NCI-H82 treated with DMSO at 0.1 percent for 48 hours (cell line): ENCODE results near the gene SCUBE1.

Source experiments
- DNase-seq: peaks from one replicate; lab custom pipeline; 2025; ENCODE audit not compliant: unreplicated experiment; lab: John Stamatoyannopoulos, UW

Gene SCUBE1

DNA sequence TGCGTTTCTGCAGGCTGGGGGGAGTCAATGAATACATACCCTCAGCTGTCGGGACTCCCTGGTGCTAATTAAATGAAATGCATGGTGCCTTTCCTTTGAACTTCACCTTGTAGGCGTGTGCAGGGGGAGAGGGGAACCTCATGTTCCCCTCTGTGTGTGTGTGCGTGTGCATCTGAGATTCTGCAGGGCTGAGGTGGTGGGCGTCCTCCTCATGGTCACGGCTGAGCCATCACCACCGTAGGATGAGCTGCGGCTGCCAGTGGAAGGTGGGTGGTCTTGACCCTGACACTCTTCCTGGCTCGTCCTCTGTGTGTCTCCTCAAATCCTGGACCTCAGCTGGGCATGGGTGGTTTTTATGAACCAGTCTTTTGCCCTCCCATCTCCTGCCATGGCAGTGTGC, 103.2 kb downstream of the SCUBE1 start:
- DNase-seq: no peak

DNA sequence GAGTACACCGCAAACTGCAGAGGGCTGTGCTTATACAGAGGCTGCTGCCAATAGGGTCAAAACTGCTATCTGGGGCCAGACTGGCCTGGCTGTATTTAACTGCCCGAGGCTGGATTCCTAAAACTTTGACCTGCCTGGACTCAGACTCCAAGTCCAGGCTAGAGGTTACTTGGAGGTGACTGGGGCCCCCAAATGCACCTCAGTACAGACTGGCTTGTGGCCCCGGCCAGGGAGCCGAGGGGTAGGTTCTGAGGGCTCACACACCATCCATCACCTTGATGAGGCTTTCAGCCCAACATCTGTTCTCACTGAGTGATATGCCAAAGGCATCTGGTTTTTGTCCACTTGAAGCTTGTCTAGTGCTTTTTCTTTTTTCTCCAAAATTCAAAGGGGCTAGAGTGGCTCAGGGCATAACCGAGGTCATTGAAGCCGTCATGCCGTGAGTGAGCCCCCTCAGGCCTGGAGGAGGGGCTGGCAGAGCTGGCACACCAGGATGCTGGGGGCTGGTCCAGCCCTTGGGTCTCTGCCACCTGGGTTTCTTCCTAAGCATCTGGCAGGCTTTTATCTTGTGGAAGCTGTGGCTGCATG, 103.9 kb downstream of the SCUBE1 start:
- DNase-seq: no peak

DNA sequence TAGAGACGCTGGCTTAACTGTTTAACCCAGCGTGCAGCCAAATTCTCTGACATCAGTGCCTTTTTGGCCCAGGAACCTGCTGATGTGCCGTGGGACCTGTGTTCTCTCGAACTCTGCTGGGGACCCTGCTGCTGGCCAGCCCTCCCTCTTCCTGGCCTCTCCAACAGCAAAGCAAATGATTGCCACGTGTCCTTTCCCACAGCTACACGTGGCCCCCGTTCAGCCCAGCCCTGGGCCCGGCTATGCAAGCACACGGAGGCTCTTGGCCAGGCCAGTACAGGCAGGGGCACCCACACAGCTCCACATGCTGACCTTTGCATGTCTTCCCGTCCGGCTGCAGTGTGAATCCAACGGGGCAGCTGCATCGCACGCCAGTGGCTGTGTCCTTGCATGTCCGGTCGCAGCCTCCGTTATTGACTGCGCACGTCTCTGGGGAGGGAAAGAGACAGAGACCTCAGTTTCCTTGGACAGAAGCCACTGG, 104.6 kb downstream of the SCUBE1 start:
- DNase-seq: no peak

DNA sequence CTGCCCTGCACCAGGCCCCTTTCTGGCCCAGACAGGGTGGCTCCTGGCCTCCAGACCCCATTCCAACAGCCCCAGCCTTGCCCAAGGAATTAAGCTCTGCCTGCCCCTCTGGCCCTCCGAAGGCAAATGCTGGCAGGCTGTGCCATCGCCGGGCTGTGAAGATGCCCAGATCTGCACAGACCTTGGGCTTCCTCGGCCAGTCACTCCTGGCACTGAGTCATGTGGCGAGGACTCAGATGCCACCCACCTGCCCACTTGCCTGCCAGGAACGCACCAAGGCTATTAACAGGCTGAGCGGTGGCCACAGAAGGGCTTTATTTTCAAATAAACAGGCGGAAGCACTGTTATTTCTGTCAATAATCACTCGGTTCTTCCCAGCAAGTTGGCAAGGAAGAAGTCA, 105.9 kb downstream of the SCUBE1 start:
- DNase-seq: no peak

DNA sequence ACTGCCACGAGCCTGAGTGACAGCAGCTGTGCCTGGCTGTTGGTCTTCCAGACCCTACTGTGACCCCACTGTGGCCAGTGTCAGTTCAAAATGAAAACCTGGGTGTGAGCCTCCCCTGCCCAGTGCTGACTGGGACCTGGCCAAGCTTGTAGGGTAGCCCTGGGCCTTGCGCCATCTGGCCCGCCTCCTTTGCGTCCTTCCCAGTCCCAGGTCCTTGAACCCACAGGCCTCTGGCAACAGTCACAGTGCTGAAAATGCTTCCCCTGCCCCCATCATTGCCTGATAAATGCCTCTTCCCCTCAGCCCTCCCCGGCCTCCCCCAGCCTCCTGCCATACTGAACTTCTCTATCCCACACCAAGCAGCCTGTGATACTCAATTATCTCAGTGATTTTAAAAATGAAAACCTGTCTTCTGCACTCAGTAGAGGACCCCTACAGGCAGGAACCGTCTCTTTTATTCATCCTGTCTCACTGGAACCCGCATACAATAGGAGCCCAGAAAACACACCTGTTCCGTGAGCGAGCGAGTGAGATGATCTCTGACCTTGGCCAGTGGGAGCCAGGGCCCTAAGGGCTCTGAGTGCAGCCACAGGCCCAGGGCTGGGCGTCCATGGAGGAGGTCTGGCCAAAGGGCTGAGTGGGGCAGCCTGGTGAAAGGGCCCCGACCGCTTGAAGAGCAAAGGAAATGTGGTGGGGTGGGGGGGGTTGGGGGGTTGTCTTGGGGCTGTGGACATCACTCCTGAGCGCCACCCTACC, 106.6 kb downstream of the SCUBE1 start:
- no peak for DNase-seq

DNA sequence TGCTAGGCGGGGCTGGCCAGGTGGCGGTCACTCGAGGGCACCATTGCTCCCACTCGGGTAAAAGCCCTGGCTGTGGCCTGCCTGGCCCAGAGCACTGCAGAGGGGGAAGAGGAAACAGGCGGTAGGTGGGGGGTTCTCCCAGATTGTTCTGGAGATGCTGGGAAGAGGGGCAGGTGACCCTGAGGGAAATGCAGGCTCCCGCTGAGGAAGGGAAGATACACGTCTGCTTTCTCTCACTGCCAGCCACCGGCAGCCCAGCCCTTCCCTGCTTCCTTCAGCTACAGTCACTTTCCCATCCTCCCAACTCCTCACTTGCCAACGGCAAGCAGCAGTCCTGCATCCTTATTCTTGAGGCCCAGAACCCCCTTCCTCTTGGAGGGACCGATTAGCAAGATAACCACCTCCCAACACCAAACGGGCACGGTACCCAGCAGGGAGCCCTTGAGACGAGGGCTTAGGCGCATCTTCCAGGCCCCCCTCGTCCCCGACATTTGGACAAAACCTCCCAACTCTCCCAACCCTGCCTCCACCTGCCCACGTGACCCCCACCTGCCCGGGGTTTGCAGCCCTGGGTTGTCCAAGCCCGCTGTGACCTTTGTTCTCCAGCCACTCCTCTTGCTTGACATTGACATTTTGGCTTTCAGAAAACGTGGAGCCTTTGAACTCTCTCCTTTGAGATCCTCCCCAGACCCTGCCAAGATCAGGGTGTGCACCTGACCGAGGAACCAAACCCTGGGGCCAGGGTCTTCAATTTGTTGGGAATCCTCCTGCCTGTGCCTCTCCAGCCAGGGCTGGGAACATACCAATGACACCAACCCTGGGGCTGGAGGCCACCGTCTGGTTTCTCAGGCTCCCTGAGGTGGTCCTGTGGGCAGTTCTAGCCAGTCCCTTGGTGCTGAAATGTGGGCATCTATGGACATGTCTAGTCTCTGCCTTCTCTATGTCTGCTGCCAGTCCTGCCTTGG, 107.4 kb downstream of the SCUBE1 start:
- no peak for DNase-seq

DNA sequence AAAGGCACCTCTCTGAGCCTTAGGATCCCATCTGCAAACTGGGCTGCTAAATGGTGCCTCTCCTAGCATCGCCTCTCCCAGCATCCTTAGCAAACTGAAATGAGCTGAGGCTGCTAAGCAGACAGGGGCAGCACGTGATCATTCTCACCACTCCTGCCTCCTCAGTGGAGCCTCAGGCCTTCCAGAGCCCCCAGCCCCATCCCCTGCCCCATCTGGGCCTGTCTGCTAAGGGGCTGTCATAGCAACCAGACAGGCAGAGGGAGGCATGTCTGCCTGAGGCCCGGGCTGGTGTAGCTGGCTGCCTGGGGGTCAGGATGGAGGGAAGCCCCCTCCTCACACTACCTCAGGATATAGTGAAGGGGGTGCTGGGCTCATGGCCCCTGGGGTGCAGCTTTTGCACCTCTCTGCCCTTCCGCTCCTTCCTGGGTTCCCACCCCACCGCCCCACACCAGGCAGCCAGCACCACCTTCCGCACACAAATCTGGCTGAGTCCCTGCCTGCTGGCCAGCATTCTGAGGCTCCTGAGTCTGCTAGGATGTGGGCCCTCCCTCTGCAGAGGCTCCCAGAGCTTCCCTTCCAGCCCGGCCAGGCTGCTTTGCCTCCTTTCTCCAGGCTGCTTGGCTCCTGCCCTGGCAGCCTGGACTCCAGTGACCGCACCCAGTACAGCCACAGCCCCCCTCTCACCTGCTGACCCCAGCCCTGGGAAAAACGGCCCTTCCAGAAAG, 108.7 kb downstream of the SCUBE1 start:
- no peak for DNase-seq

DNA sequence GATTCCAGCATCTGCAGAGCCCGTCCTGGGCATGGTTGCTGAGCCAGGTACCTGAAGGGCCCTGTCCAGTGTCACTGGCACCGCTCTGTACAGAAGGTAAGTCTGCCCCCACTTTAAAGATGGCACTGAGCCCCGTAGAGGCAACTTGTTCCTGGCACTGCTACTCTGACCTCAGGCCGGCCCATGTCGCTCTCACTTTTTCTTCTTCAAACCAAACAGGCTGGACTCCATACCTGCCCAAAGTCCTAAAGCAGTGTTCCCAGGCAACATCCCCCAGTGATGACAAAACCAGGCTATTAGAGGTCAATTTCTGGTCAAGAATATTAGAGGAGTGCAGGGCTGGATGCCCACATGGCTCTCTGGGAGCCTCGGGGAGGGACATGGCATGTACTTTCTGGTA, 109.6 kb downstream of the SCUBE1 start:
- DNase-seq: no peak

DNA sequence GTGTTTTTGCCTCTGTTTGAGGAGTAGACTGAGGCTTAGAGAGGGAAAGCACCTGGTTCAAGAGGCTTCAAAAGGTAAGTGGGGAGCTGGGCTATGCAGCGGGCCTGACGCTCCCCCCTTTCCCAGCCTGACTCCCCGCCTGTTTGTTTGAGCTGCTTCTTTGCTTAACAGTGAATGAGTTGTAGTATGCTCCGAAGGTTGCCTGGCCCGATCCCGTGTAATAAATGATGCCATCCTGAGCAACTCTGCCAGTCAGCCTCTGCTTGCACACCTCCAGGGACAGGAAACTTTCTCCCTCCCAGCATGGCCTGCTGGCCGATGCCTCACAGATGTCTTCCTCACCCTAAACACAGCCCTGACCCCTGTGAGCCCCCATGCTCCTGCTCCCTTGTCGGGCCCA, 110.7 kb downstream of the SCUBE1 start:
- no peak for DNase-seq

DNA sequence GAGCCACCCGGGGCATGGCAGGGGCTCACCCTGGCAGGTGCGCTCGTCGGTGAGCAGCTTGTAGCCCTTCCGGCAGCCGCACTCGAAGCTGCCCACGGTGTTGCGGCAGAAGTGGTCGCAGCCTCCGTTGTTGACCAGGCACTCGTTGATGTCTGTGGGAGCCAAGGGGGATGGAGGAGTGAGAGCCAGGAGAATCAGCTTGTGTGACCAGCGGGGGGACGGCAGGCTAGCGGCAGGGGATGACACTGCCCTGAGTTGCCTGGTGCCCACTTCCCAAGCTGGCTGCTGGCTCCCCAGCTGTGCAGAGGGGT, 111.5 kb downstream of the SCUBE1 start:
- no peak for DNase-seq

DNA sequence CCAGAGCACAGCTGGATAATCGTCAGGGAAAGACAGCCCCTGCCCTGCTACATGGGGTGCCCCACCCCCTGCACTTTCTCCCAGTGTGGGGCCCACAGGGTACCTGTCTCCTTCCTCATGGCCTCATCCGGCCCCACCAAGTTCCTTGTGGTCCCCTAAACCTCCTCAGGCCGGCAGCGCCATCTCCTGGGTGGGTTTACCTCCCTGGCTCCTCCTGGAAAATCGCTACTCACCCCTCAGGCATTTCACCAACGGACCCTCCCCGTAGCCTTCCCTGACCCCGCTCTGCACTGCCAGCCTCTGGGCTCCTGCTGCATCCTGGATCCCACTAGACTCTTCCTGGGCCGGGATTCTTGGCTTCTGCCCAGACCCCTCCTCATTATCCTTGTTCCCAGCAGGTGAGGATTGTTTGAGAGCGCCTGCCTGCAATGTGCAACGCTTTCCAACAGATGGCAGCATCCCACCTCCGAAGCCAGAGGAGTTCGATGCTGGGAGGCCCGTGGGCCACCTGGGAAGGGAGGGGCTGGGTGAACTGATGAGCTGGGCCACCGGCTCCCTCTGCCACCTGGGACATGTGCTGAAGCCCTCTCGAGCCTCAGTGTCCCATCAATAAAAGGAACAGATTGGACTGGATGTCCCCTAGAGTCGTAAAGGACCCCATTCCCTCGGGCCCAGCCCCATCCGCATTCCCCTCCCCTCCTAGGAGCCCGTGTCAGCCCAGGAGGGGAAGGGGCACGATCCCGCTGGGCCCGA, 112.0 kb downstream of the SCUBE1 start:
- peak; percentile 11 for DNase-seq

DNA sequence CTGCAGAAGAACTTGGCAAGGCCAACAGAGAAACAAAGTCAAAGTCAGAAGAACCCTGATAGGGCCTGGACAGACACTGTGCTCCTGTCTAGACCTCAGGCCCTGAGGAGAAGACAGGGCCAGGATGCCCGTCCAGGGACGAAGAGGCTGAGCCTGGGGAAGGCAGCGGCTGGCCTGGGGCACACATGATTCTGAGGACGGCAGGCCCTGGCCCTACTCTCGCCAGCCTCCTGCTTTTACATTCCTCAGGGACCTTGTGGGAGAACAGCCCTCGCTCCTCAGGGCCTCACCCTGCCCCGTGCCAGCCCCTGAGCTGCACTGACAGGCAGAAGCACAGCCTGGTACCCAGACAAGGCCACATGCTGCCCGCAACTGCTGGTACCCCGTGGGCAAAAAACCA, 112.6 kb downstream of the SCUBE1 start:
- no peak for DNase-seq

DNA sequence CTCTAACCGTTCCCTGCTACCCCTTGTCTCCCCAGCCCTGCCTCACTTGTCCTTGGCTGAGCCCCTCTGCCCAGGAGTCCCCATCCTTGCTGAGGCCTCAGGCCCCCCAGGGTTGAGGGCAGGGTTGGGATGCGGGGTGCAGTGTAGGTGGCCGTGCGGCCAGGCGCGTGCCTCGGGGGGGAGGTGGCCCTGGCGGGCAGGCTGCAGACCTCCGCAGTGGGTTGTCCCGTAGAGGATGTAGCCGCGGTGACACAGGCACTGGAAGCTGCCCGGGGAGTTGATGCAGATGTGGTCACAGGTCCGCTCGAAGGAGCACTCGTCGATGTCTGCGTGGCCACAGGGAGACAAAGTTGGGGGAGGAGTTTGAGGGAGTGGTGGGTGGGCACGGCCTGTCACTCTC, 114.3 kb downstream of the SCUBE1 start:
- no peak for DNase-seq

DNA sequence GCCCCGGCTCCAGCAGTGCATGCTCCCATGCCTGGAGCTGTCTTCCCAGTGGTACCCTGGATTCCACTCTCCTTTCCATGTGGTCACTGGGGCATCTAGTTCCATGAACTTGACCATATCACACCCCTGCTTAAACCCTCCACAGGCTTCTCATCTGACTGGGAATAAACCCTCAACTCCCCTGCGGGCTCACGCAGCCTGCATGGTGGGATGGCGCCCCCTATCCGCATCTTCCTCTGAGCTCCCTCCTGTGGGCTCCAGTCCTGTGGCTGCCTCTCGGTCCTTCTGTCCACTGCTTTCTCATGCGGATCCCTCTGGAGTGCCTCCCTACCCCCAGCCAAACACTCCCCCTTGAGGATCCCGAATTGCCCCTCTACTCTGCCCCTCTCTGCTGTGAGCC, 114.8 kb downstream of the SCUBE1 start:
- no peak for DNase-seq

DNA sequence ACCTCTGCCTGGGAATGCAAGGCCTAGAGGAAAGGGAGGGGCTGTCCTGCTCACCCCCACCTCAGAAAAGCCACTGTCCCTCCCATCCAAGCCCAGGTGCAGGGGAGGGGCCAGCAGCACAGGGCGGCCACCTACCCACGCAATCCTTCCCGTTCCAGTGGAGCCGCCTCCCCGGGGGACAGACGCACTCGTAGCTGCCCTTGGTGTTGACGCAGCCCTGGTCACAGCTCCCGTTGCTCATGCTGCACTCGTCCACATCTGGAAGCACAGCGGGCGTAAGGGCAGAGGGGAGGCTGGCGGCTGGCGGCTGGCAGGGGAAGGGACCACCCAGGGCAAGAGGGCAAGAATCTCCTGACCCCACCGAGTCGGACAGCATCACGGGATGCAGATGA, 115.9 kb downstream of the SCUBE1 start:
- DNase-seq: no peak

DNA sequence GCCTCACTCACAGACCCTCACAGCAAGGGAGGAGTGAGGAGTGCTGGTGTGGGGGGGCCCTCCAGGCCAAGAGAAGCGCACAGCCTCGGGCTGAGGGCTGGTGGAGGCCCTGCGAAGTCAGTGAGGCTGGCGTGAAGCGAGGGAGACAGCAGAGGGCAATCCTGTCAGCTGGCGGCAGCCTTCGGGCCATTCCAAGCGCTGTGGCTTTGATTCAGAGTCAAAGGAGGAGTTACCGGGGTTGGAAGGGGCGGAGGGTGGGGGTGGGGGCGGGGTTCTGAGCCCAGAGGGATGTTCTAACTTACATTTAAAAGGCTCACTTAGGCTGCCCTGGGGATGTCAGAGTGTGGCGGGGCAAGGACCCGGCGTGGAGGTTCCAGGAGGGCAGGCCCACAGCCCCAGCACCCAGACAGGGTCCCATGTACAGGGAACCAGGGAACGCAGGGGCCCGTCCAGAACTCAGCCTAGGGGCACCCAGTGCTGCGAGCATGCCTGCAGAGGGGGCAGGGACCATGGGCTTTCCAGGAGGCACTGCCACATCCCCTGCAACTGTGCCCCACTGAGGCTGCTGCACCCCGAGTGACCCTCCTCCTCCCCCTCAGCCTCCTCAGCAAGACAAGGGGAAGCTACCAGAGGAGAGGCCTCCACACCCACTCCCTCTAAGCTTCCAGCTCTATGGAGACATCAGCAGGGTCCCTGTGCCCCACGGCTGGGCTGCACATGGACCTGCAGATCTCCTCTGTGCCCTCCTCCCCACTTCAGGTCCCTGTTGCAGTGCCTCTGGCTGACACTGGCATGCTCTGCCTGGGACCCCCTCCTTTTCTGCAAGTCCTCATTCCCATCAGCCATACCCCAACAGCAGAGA, 116.6 kb downstream of the SCUBE1 start:
- DNase-seq: peak; percentile 10

DNA sequence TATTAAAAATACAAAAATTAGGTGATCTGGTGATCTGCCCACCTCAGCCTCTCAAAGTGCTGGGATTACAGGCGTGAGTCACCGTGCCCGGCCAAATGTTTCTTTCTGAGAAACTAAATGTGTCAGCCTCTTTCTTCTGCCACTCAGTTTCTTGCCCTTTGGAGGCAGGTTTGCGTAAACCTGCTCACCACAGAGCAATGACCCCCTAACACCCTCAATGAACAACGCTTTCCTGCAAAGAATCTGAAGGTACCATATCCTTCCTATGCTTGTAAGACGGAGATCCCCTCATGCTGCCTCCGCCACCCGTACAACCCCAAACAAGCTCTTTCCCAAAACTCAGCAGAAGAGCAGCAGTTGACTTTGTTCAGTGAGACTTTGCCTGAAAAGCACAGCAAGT, 117.6 kb downstream of the SCUBE1 start:
- no peak for DNase-seq

DNA sequence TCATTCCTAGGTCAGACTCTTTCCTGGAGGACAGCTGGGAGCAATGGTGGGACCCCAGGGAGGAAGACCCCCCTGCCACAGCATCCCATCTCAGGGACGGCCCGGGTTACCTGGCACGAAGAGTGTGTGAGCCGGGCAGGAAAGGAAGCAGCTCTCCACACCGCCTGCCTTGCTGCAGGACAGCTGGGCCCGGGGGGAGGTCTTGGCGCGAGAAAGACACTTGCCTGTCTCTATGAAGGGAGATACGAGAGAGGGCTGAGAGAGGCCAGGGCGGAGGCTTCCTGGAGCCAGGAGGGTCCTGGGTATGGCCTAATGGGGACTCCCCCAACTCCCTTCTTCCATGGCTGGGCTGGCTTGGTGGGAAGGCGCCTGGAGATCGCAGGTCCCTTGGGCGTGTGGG, 120.2 kb downstream of the SCUBE1 start:
- DNase-seq: no peak

DNA sequence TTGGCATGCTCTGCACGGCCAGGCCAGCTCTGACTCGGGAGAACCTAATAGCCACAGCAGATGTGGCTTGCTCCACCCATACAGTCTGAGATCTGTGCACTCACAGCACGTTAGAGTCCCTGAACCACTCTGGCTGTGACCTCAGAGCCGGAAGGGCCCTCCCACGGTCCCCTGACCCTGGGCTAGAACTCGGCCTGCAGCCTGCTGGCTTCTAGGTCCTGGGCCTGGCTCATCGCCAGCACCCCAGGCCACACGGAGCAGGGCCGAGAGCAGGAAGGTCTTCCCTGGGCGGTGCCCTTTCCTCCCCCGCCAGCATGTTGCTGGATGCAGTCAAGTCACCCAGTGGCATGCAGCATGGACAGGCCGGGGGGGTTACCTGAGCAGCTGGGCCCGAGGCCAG, 120.9 kb downstream of the SCUBE1 start:
- no peak for DNase-seq
